MM.1S (cell line): ENCODE data around the gene DTNB.

ENCODE experiments used
- DNase-seq: peaks from one replicate; pipeline ENCODE4 v3.0.0-alpha.2; 2015
- H2AFZ ChIP-seq: fragments of 300-600 bp; sonication (generic); 2 replicates; pipeline ENCODE4 v1.6.0; 2016; ENCODE audit warnings: antibody characterized with exemption, low read length
- H3F3A ChIP-seq: fragments of 300-600 bp; sonication (generic); 2 replicates; pipeline ENCODE4 v1.6.1; 2016; ENCODE audit warnings: mild to moderate bottlenecking, antibody characterized with exemption, low read length, moderate library complexity, mixed read lengths; ENCODE audit not compliant: insufficient read depth
- H3K27ac ChIP-seq: fragments of 300-600 bp; sonication (generic); 2 replicates; pipeline ENCODE4 v1.5.1; 2016; ENCODE audit warnings: mild to moderate bottlenecking, low read length
- H3K27me3 ChIP-seq: fragments of 300-600 bp; sonication (generic); replicated peaks from 2 replicates; pipeline ENCODE4 v1.6.0; 2016; ENCODE audit warnings: low read length; ENCODE audit not compliant: insufficient read depth
- H3K36me3 ChIP-seq: fragments of 300-600 bp; sonication (generic); replicated peaks from 2 replicates; pipeline ENCODE4 v1.6.1; 2016; ENCODE audit warnings: mild to moderate bottlenecking, low read length, mixed read lengths; ENCODE audit not compliant: insufficient read depth
- H3K4me1 ChIP-seq: fragments of 300-600 bp; sonication (generic); 2 replicates; pipeline ENCODE4 v1.6.1; 2016; ENCODE audit warnings: low read length, mixed read lengths
- H3K4me2 ChIP-seq: fragments of 300-600 bp; sonication (generic); 2 replicates; pipeline ENCODE4 v1.6.0; 2016; ENCODE audit warnings: low read depth, low read length
- H3K4me3 ChIP-seq: fragments of 300-600 bp; sonication (generic); 2 replicates; pipeline ENCODE4 v1.5.1; 2016; ENCODE audit warnings: low read length, mixed read lengths
- H3K79me2 ChIP-seq: fragments of 300-600 bp; sonication (generic); 2 replicates; pipeline ENCODE4 v1.6.1; 2016; ENCODE audit warnings: mixed run types, low read length, mixed read lengths
- H3K9ac ChIP-seq: fragments of 300-600 bp; sonication (generic); 2 replicates; pipeline ENCODE4 v1.6.1; 2016; ENCODE audit warnings: low read length, mixed read lengths
- H3K9me2 ChIP-seq: fragments of 300-600 bp; sonication (generic); replicated peaks from 2 replicates; pipeline ENCODE4 v1.6.1; 2016; ENCODE audit warnings: mild to moderate bottlenecking, low read length, mixed read lengths; ENCODE audit not compliant: insufficient read depth
- H3K9me3 ChIP-seq: fragments of 300-600 bp; sonication (generic); replicated peaks from 2 replicates; pipeline ENCODE4 v1.6.1; 2016; ENCODE audit warnings: mild to moderate bottlenecking, low read length, mixed read lengths; ENCODE audit not compliant: insufficient read depth
- H4K20me1 ChIP-seq: fragments of 300-600 bp; sonication (generic); 2 replicates; pipeline ENCODE4 v1.6.1; 2016; ENCODE audit warnings: mild to moderate bottlenecking, low read length, moderate library complexity, mixed read lengths; ENCODE audit not compliant: insufficient read depth
- CTCF ChIP-seq: fragments of 300-600 bp; sonication (generic); IDR thresholded peaks from 2 replicates; pipeline ENCODE4 v1.5.1; 2016; ENCODE audit warnings: antibody characterized with exemption, low read length, mixed read lengths
- EZH2 ChIP-seq: fragments of 300-600 bp; sonication (generic); optimal IDR thresholded peaks from 2 replicates; pipeline ENCODE3; 2017; ENCODE audit warnings: low read depth, mild to moderate bottlenecking, antibody characterized with exemption, low read length, mixed read lengths
- EZH2phosphoT487 ChIP-seq: fragments of 300-600 bp; sonication (generic); IDR thresholded peaks from 2 replicates; pipeline ENCODE4 v1.6.1; 2018; ENCODE audit warnings: antibody characterized with exemption, low read length

DTNB gene

DNA sequence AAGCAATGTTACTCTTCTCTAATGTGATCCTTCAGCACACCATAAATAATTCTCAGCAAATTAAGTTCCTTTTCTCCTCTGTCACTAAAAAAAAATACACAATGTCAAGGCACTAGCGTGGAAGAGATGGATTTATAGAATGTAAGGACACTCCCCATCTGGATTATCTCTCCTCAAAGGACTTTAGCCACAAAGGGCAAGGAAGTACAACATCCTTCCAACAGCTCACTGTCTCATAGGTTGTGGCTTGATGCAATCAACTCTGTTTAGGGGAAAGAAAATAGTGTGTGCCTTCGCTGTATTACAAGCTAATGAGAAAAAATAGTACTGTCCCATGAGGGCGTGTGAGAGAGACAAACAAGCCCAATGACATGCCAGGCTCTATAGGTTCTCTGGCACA is 202.6 kb downstream of the DTNB start:
- H3K9ac ChIP-seq: no peak overlapping the region
- no peak for TF ChIP-seq CTCF
- no peak for TF ChIP-seq EZH2
- no peak for TF ChIP-seq EZH2phosphoT487
- no peak overlapping the region for H3K4me3 ChIP-seq
- no peaks in the 10 kb centered on the region for H3K9me2 ChIP-seq
- no peak overlapping the region for H3K27ac ChIP-seq
- no peak overlapping the region for H2AFZ ChIP-seq
- H3K27me3 ChIP-seq: no peaks in the 10 kb centered on the region
- H4K20me1 ChIP-seq: no peaks in the 10 kb centered on the region
- no peaks in the 10 kb centered on the region for H3K79me2 ChIP-seq
- DNase-seq: no peak
- H3F3A ChIP-seq: no peaks in the 10 kb centered on the region
- H3K4me2 ChIP-seq: no peak overlapping the region
- H3K9me3 ChIP-seq: no peaks in the 10 kb centered on the region
- H3K4me1 ChIP-seq: no peaks in the 10 kb centered on the region
- H3K36me3 ChIP-seq: no peaks in the 10 kb centered on the region

GRCh38 chr2:25467743-25468142 is 205.6 kb downstream of the DTNB start:
- Histone ChIP-seq H3K4me3 (no peak overlapping the region), H3K9me2 (no peaks in the 10 kb centered on the region), H3K27me3 (no peaks in the 10 kb centered on the region), H3K9me3 (no peaks in the 10 kb centered on the region), H3K27ac (no peak overlapping the region), H4K20me1 (no peaks in the 10 kb centered on the region), H3K9ac (no peak overlapping the region), H2AFZ (no peak overlapping the region), H3F3A (no peaks in the 10 kb centered on the region), H3K4me1 (no peaks in the 10 kb centered on the region), H3K4me2 (no peak overlapping the region), H3K79me2 (no peaks in the 10 kb centered on the region), H3K36me3 (no peaks in the 10 kb centered on the region)
- TF ChIP-seq EZH2phosphoT487: no peak
- no peak for TF ChIP-seq EZH2
- no peak for TF ChIP-seq CTCF
- DNase-seq: no peak

DNA sequence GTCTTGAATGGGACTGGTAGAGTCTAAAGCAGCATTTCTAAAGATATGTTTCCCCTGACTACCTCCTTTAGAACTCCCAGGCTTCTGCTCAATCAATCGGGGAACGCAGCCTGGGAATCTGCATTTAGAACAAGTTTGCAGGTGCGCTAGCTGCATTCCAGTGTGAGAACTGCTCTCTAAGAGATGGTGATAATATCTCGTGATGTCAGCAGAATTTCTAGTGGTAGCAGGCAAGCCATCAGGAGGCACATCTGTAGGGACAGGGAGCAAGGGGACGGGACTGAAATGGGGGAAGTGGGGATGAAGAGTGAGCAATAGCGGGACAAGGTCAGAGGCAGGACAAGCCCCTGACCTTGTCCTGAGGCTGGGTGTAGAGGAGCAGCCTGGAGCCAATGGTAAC is 211.4 kb downstream of the DTNB start:
- no peak overlapping the region for H3K4me3 ChIP-seq
- no peak overlapping the region for H3K9ac ChIP-seq
- no peak for DNase-seq
- no peak overlapping the region for H3K27ac ChIP-seq
- H3K27me3 ChIP-seq: no peaks in the 10 kb centered on the region
- no peaks in the 10 kb centered on the region for H3K9me2 ChIP-seq
- H3K4me1 ChIP-seq: peaks cover 14% of the 10 kb centered on the region
- no peak for TF ChIP-seq CTCF
- TF ChIP-seq EZH2: no peak
- no peak for TF ChIP-seq EZH2phosphoT487
- no peak overlapping the region for H2AFZ ChIP-seq
- H3K4me2 ChIP-seq: no peak overlapping the region
- no peaks in the 10 kb centered on the region for H4K20me1 ChIP-seq
- H3K79me2 ChIP-seq: no peaks in the 10 kb centered on the region
- H3F3A ChIP-seq: peaks cover 12% of the 10 kb centered on the region
- no peaks in the 10 kb centered on the region for H3K9me3 ChIP-seq
- H3K36me3 ChIP-seq: no peaks in the 10 kb centered on the region
